ENCODE results near the gene TRAPPC14. TPM values are rescaled to one million over a fixed set of nuclear protein-coding genes. Genes with fewer than 3 reads are reported as not detected.

The TRAPPC14 gene
- total and polyA plus RNA-seq, 9 of the 15 experiments (the other 6 are each of a cell fraction or from before 2014, with no cell fraction given): 0.42 to 45.9 (median 18.2) TPM

DNA sequence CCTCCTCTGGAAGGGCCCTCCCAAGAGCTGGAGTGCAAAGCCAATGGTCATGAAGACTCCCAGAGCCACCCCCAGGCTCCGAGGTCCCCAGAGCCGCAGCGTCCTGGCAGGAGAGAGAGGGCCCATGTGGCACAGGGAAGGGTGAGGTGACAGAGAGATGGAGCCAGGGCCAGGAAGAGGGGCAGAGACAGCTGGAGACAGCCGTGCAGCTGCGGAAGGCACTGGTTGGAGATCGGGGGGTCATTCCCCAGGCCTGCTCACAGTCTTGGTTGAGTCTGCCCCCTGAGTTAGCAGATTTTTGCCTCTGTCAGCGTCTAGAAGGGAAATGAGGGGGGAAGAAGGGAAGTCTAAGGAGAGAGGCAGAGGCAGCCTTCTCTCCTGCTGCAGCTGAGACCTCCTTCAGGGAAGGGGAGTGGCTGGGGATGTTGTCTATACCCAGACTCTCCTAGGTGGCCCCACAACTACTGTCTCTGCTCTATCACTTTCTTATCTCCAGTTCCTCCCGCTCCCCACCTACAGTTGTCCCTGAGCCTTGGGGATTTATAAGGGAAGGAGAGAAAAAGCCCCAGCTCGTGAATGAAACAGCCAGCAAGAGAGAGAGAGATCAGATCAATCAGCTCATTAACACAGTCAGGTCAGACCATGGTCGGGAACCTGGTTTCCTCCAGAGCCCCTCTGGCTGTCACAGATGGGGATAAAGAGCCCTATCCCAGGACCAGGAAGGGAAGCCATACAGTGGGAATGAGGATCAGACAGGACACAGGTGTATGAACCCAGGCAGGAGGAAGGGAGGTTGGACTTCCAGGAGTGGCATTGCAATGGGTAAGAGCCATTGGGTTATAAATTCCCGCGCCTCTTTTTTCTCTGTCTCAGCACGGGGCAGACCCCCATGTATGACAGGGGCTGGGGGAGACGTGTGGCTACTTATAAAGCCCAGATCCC lies 8.7 kb upstream of the TRAPPC14 start (continued):
- TF ChIP-seq, protein P1, sequence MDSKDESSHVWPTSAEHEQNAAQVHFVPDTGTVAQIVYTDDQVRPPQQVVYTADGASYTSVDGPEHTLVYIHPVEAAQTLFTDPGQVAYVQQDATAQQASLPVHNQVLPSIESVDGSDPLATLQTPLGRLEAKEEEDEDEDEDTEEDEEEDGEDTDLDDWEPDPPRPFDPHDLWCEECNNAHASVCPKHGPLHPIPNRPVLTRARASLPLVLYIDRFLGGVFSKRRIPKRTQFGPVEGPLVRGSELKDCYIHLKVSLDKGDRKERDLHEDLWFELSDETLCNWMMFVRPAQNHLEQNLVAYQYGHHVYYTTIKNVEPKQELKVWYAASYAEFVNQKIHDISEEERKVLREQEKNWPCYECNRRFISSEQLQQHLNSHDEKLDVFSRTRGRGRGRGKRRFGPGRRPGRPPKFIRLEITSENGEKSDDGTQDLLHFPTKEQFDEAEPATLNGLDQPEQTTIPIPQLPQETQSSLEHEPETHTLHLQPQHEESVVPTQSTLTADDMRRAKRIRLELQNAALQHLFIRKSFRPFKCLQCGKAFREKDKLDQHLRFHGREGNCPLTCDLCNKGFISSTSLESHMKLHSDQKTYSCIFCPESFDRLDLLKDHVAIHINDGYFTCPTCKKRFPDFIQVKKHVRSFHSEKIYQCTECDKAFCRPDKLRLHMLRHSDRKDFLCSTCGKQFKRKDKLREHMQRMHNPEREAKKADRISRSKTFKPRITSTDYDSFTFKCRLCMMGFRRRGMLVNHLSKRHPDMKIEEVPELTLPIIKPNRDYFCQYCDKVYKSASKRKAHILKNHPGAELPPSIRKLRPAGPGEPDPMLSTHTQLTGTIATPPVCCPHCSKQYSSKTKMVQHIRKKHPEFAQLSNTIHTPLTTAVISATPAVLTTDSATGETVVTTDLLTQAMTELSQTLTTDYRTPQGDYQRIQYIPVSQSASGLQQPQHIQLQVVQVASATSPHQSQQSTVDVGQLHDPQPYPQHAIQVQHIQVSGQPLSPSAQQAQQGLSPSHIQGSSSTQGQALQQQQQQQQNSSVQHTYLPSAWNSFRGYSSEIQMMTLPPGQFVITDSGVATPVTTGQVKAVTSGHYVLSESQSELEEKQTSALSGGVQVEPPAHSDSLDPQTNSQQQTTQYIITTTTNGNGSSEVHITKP (IDR thresholded peaks at IDR 0.05; ENCODE audit: partially characterized antibody): peak; percentile 23
- peak; percentile 53; the same call in 1 of the 2 replicates for TF ChIP-seq LCOR (CRISPR knock-in tag; IDR thresholded peaks at IDR 0.05)
- TF ChIP-seq ZBTB7A (IDR thresholded peaks at IDR 0.05; ENCODE audit: borderline replicate concordance, control insufficient read depth, low read depth, low read length): 0 out of 2 replicates have a peak, but pooled peaks have one; percentile 18
- TF ChIP-seq, protein P2, sequence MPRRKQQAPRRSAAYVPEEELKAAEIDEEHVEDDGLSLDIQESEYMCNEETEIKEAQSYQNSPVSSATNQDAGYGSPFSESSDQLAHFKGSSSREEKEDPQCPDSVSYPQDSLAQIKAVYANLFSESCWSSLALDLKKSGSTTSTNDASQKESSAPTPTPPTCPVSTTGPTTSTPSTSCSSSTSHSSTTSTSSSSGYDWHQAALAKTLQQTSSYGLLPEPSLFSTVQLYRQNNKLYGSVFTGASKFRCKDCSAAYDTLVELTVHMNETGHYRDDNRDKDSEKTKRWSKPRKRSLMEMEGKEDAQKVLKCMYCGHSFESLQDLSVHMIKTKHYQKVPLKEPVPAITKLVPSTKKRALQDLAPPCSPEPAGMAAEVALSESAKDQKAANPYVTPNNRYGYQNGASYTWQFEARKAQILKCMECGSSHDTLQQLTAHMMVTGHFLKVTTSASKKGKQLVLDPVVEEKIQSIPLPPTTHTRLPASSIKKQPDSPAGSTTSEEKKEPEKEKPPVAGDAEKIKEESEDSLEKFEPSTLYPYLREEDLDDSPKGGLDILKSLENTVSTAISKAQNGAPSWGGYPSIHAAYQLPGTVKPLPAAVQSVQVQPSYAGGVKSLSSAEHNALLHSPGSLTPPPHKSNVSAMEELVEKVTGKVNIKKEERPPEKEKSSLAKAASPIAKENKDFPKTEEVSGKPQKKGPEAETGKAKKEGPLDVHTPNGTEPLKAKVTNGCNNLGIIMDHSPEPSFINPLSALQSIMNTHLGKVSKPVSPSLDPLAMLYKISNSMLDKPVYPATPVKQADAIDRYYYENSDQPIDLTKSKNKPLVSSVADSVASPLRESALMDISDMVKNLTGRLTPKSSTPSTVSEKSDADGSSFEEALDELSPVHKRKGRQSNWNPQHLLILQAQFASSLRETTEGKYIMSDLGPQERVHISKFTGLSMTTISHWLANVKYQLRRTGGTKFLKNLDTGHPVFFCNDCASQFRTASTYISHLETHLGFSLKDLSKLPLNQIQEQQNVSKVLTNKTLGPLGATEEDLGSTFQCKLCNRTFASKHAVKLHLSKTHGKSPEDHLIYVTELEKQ (CRISPR knock-in tag; IDR thresholded peaks at IDR 0.05): no peak
- 0 out of 2 replicates have a peak, but pooled peaks have one; percentile 7 for TF ChIP-seq ZBTB1 (CRISPR knock-in tag; IDR thresholded peaks at IDR 0.05; ENCODE audit: borderline replicate concordance, low read depth)
- TF ChIP-seq, protein P3, sequence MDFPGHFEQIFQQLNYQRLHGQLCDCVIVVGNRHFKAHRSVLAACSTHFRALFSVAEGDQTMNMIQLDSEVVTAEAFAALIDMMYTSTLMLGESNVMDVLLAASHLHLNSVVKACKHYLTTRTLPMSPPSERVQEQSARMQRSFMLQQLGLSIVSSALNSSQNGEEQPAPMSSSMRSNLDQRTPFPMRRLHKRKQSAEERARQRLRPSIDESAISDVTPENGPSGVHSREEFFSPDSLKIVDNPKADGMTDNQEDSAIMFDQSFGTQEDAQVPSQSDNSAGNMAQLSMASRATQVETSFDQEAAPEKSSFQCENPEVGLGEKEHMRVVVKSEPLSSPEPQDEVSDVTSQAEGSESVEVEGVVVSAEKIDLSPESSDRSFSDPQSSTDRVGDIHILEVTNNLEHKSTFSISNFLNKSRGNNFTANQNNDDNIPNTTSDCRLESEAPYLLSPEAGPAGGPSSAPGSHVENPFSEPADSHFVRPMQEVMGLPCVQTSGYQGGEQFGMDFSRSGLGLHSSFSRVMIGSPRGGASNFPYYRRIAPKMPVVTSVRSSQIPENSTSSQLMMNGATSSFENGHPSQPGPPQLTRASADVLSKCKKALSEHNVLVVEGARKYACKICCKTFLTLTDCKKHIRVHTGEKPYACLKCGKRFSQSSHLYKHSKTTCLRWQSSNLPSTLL (IDR thresholded peaks at IDR 0.05): no peak
- TF ChIP-seq, protein P4, sequence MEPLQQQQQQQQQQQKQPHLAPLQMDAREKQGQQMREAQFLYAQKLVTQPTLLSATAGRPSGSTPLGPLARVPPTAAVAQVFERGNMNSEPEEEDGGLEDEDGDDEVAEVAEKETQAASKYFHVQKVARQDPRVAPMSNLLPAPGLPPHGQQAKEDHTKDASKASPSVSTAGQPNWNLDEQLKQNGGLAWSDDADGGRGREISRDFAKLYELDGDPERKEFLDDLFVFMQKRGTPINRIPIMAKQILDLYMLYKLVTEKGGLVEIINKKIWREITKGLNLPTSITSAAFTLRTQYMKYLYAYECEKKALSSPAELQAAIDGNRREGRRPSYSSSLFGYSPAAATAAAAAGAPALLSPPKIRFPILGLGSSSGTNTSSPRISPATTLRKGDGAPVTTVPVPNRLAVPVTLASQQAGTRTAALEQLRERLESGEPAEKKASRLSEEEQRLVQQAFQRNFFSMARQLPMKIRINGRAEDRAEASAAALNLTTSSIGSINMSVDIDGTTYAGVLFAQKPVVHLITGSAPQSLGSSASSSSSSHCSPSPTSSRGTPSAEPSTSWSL (CRISPR knock-in tag; IDR thresholded peaks at IDR 0.05; ENCODE audit: borderline replicate concordance): 0 out of 2 replicates have a peak, but pooled peaks have one; percentile 9
- TF ChIP-seq FOXK1 (CRISPR knock-in tag; IDR thresholded peaks at IDR 0.05; ENCODE audit: borderline replicate concordance): no peak
- TF ChIP-seq, protein P5, sequence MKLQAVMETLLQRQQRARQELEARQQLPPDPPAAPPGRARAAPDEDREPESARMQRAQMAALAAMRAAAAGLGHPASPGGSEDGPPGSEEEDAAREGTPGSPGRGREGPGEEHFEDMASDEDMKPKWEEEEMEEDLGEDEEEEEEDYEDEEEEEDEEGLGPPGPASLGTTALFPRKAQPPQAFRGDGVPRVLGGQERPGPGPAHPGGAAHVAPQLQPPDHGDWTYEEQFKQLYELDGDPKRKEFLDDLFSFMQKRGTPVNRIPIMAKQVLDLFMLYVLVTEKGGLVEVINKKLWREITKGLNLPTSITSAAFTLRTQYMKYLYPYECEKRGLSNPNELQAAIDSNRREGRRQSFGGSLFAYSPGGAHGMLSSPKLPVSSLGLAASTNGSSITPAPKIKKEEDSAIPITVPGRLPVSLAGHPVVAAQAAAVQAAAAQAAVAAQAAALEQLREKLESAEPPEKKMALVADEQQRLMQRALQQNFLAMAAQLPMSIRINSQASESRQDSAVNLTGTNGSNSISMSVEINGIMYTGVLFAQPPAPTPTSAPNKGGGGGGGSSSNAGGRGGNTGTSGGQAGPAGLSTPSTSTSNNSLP (IDR thresholded peaks at IDR 0.05; ENCODE audit: borderline replicate concordance, low read depth, low read length): 0 out of 2 replicates have a peak, but pooled peaks have one; percentile 3
